Activated naive CD4-positive, alpha-beta T cell treated with anti-CD3 and anti-CD28 coated beads, Interleukin-2, amount 50 U/mL, for 16 hours (primary cell): ENCODE measurements around the gene RNF146.
"Not testable (repeated sequence)": the region's sequence is repeated elsewhere in the genome, so short reads cannot be mapped to it uniquely, and the experiment has no call there.

Experiments used
- DNase-seq: peaks from one replicate; pipeline ENCODE4 v3.0.0-alpha.2; 2020

RNF146 gene, protein sequence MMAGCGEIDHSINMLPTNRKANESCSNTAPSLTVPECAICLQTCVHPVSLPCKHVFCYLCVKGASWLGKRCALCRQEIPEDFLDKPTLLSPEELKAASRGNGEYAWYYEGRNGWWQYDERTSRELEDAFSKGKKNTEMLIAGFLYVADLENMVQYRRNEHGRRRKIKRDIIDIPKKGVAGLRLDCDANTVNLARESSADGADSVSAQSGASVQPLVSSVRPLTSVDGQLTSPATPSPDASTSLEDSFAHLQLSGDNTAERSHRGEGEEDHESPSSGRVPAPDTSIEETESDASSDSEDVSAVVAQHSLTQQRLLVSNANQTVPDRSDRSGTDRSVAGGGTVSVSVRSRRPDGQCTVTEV

GRCh38 chr6:127266178-127266891 lies at the start of gene RNF146:
RNF146 (plus strand) TSS chr6:127266864; CDS start chr6:127280339, 13,475 bp downstream.
- peak; percentile 74 for DNase-seq

GRCh38 chr6:127219869-127220268 lies 46.8 kb upstream of the RNF146 start:
- DNase-seq = no peak

DNA sequence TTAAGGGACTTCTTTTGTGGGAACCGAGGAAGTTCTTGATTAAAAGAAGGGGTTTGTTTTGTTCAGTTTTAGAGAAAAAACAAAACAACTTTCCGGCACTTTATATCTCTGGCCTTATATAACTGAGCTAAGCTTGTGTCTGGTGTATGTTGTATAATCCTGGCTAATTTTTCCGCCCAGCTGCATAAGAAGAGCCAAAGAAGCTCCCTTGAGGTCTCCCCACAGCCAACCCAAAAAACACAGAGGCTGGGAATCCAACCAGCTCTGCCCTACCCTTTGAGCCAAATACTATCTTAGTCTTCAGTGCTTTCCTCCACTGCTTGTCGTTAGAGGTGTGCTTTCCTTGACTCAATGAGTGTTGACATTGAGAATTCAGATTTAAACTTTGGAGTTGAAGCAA lies 45.5 kb upstream of the RNF146 start:
- DNase-seq = no peak

DNA sequence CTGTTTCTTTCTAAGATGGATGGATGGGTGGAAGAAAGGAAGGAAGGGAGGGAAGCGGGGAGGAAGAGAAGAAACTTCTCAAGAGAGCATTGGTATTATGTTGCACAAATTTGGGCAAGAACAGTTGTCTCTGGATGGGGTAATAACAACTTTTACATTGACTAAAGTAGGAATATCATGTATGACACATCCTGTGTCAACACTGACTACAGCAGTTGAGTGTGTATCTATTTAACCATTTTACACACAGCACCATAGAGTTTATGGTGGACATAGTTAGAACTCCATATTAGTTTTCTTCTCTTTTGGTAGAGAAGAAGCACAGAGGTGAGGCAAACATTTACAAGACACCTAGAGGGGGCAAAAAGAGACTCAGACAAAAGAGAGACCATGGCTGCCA lies 44.2 kb upstream of the RNF146 start:
- no peak for DNase-seq

- DNase-seq = no peak
Observed at GRCh38 chr6:127225497-127225896, 41.2 kb upstream of the RNF146 start.

- DNase-seq = not testable (repeated sequence)
Observed at GRCh38 chr6:127233819-127234218, 32.8 kb upstream of the RNF146 start.

GRCh38 chr6:127243501-127243900 lies 23.2 kb upstream of the RNF146 start:
- DNase-seq = no peak

DNA sequence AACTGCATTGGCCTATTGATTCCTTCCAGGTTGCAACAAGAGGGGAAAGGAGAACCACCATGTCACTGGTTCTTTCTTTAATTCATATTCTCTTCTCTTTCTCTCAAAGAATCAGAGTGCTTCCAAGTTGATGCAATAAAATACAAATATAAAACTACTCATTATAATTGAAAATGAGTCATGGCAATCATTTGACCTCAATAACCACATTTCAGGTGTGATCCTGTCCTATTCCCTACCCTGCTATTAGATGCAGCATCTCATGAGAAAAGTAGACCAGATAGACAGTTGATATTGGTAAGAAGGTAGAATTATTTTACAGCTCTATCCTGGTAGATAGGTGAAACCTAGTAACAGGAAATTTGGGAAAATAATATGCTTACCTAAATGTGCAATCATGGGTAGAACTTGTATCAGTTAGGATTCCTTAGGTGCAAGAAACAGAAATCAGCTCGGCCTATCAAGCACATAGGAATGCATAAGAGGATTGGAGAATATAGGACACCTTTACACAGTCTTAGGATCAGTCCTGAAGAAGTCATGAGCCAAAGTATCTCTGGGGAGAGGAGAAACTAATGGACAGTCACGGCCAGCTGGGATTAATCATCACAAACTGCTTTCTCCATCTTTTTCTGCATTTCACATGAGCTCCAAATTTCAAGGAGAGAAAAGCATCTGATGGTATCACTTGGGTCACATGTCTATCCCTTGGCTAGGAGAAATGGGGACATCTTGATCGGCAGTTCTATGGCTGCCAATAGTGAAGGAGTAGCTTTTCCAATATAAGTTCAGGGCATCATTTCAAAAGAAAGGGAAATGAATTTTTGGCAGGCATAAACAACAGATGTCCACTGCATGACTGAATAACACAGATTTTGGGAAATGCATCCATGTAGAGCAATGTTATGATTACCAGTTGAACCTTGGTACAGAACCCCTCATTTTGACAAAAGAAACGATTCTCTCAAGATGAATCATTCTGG lies 19.3 kb upstream of the RNF146 start:
- no peak for DNase-seq

DNA sequence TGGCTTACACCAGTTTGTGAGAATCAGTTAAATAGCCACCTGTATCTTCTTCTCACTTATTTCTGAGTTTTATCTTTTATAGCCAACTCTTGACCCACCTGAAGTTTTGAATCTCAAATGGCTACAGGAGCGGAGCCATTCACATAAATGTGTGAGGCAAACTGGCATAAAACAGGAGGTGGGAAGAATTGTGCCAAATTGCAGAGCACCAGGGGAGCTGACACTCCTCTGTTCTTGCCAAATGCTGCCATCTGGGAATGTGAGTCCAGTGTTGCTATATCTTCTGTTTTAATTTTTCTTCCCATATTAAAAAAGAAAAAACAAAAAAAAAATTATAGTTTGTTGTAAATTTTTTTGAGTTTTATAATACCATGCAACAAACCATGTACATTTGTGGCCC lies 17.0 kb upstream of the RNF146 start:
- DNase-seq = no peak

GRCh38 chr6:127255286-127255685 lies 11.4 kb upstream of the RNF146 start:
- no peak for DNase-seq

GRCh38 chr6:127262896-127263295 lies 3.8 kb upstream of the RNF146 start:
- DNase-seq = no peak

GRCh38 chr6:127263481-127263880 lies 3.2 kb upstream of the RNF146 start:
- no peak for DNase-seq

DNA sequence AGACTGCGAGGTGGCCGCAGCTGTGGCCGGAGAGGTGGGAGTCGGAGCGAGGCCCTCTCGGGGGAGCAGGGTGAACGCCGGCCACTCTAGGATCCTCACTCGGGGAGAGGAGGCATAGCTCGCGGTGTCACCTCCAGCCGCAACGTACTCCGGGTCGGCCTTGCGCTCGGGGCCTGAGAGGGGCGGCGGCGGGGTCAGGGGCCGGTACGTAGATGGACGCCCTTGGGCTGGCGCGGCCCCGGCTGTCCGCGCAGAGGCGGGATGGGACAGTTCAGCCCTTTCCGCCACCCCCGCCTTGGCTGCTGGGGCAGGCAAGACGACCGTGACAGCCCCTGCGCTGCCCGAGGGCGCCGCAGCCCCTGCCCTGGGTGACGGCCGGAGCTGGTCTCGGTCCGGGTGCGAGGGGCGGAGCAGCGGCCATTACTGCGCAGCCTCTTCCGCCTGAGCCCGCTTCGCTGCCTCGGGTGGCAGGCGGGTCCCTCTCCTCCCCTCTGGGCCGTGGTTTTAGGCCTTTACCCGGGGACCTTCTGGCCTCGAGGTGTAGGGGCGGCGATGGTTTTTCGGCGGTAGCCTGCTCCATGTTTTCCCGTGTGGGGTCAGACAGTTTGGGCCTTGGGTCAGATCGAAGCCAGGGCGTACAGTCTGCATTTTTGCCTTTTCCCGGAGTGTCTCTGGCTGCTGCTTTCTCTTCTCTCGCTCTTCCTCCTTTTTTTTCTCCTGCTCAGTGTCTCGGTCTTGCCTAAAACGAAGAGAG lies 405 bp downstream of the RNF146 start:
- DNase-seq = peak; percentile 53

DNA sequence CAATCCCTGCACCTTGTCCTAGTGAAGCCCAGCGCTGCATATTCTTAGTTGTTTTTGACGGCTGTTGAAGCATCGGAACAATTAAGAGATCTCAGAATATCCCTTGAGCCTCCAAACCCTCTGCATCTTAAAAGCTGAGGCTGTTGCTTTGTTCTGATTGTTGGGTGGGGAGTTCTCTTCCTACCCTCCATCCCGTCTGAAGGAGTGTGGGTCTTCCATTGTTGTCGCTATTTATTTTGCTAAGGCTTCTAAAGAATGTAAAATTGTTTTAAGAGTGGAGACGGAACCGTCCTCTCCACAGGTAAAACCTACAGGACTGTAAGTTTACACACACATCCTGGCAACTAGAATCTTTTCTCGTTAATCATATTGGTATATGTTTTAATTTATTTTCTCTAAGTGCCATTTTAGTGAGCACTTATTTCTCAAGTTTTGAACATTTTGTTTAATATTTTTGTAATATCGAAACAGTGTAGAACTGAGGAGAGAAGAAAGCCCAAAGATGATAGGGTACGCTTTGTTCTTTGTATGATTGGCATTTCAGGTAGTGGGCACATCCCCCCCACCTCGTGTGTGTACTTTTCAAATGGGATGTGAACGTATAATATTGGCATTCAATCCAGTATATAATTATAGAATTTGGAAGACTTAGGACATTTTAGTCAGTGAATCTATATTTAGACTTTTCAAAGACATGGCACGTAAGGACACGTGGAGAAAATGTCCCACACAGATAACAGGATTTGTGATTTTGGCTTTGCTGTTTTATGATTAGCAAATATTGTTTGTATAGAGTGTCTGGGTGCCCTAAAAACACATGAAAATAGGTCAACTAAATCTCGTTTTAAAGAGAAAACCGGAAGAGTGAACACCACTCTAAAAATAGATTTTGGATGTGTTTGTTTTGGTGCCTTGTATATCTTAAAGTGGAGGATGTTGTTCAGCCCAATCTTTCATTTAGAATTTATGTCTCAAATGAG lies 1.3 kb downstream of the RNF146 start:
- DNase-seq = no peak

GRCh38 chr6:127272576-127272975 lies 5.9 kb downstream of the RNF146 start:
- no peak for DNase-seq

DNA sequence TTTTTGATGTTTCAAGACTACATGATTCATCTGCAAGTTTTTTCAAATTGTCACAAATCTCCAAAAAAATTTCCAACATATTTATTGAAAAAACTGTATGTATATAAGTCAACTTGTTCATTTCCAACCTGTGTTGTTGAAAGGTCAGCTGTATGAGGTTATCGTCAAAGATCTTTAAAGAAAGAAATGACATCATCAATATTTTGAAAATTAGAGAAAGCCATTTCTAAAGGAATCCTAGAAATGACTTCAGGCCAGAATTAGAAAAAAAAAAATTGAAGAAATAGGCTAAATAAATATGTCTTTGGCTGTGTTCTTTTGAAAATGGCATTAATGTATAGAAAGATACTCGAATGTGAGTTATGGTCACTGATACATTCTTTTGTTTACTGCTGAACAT lies 6.8 kb downstream of the RNF146 start:
- no peak for DNase-seq

DNA sequence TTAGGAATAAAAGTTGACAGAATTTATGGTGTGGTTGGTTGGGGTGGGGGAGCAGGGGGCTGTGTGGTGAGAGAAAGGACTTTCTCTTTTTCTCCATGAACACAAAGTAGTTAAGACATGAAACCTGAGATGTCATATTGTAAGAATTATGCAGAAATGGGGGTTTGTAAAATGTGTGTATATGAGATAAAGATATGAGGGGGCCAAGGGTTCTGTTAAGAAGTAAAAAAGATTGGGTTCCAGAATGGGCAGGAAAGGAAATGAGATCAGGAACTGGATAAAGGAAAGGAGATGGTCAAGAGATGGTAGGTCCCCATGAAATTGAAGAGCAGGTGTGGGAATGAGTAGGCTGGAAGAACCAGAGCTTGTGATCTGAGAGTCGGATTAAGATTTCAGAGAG lies 9.7 kb downstream of the RNF146 start:
- no peak for DNase-seq

DNA sequence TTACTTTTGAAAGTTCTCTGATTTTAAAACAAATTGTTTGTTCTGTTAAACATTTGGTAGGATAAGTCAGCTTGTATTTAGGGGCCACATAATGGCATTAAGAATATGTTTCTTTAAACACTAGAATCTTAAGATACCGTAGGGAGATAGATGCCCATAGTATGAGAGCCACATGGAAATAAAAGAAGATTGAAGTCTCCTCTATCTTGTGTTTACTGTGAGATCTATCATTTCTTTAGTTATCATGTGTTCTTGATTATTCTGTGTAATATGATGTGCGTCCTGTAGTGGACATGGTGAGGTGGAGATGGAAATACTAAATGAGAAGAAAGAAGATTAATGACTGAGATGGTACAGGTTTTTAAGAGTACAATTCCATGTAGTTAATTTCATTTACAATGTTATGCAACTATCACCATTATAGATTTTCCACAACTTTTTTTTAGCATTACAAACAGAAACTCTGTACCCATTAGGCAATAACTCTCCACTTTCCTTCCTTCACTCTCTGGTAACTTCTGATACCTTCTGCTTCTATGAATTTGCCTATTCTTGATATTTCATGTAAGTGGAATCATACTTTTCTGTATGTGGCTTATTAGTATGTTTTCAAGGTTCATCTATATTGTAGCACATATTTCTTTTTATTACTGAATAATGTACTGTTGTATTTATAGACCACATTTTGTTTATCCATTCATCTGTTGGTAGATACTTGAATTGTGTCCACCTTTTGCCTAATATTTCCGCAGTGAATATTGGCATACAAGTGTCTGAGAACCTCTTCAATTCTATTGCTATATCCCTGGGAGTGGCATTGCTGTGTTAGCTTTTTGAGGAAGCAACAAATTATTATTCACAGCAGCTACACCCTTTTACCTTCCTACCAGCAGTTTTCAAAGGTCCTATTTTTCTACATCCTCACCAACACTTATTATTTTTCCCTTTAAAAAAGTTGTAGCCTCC lies 11.5 kb downstream of the RNF146 start:
- DNase-seq = no peak

- DNase-seq = no peak
Observed at GRCh38 chr6:127279815-127280214, 13.2 kb downstream of the RNF146 start.

GRCh38 chr6:127282184-127282583 lies 15.5 kb downstream of the RNF146 start:
- no peak for DNase-seq
